ENCODE measurements around the gene KLHL4. TPM values are rescaled to one million over a fixed set of nuclear protein-coding genes. Genes with fewer than 3 reads are reported as not detected.

Gene KLHL4
- total RNA-seq, 1 experiment from 2014 or later = not detected

DNA sequence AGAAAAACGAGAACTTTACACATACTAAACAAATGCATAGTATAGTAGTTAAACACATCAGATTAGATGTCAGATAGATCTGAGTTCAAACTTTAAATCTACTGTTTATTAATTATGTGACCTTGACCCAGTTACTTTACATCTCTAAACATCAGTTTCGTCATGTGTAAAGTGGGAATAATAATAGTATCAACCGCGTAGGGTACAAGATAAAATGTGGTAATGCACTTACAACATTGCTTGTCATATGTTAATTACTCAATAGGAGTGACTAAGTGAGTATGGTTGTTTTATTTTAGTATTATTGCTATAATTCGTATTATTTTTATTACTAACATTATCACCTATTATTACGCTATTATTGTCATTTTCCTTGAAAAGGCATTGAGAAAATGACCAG, 144.2 kb downstream of the KLHL4 start:
- Mint-ChIP-seq H3K27ac (ENCODE audit: unreplicated experiment) (no peak overlapping the region), H3K9me3 (ENCODE audit: unreplicated experiment) (no peaks in the 10 kb centered on the region), H3K27me3 (ENCODE audit: insufficient read depth, unreplicated experiment) (no peaks in the 10 kb centered on the region), H3K4me1 (ENCODE audit: low read depth, unreplicated experiment) (no peaks in the 10 kb centered on the region), H3K4me3 (ENCODE audit: unreplicated experiment) (no peak overlapping the region), H3K36me3 (ENCODE audit: insufficient read depth, unreplicated experiment) (no peaks in the 10 kb centered on the region)
- no peaks in the 10 kb centered on the region for H3K4me1 ChIP-seq
- H3K4me3 ChIP-seq (ENCODE audit: low read depth, low read length) = no peak overlapping the region
- DNase-seq = no peak
- ChIA-PET POLR2A (no interaction called here), CTCF (no interaction called here)
- TF ChIP-seq CTCF (IDR thresholded peaks at IDR 0.05; ENCODE audit: insufficient read depth in 1 of 2, low read depth in 1 of 2, low read length in 1 of 2, severe bottlenecking in 1 of 2, unreplicated experiment in 1 of 2) = no peak
- H3K27me3 ChIP-seq (replicated peaks; ENCODE audit: control insufficient read depth, insufficient read depth, low read length) = no peaks in the 10 kb centered on the region
- H3K36me3 ChIP-seq (ENCODE audit: control insufficient read depth, insufficient read depth, low read length) = no peaks in the 10 kb centered on the region
- no TSS peak for BruUV-seq (replicated peaks)
- intact Hi-C loops (cut with micrococcal nuclease; ENCODE audit: unreplicated experiment) = no loop called here
- no peaks in the 10 kb centered on the region for H3K9me3 ChIP-seq

GRCh38 chrX:87663421-87663820, 145.8 kb downstream of the KLHL4 start:
- H3K4me1 Mint-ChIP-seq (ENCODE audit: low read depth, unreplicated experiment) = no peaks in the 10 kb centered on the region
- H3K4me3 Mint-ChIP-seq (ENCODE audit: unreplicated experiment) = no peak overlapping the region
- no peak for DNase-seq
- H3K9me3 Mint-ChIP-seq (ENCODE audit: unreplicated experiment) = no peaks in the 10 kb centered on the region
- intact Hi-C loops (cut with micrococcal nuclease; ENCODE audit: unreplicated experiment) = no loop called here
- Histone ChIP-seq H3K27me3 (replicated peaks; ENCODE audit: control insufficient read depth, insufficient read depth, low read length) (no peaks in the 10 kb centered on the region), H3K36me3 (ENCODE audit: control insufficient read depth, insufficient read depth, low read length) (no peaks in the 10 kb centered on the region), H3K4me1 (no peaks in the 10 kb centered on the region), H3K9me3 (no peaks in the 10 kb centered on the region), H3K4me3 (ENCODE audit: low read depth, low read length) (no peak overlapping the region)
- BruUV-seq (replicated peaks) = no TSS peak
- H3K27ac Mint-ChIP-seq (ENCODE audit: unreplicated experiment) = no peak overlapping the region
- no peak for TF ChIP-seq CTCF (IDR thresholded peaks at IDR 0.05; ENCODE audit: insufficient read depth in 1 of 2, low read depth in 1 of 2, low read length in 1 of 2, severe bottlenecking in 1 of 2, unreplicated experiment in 1 of 2)
- no peaks in the 10 kb centered on the region for H3K27me3 Mint-ChIP-seq (ENCODE audit: insufficient read depth, unreplicated experiment)
- POLR2A ChIA-PET = no interaction called here
- CTCF ChIA-PET = no interaction called here
- no peaks in the 10 kb centered on the region for H3K36me3 Mint-ChIP-seq (ENCODE audit: insufficient read depth, unreplicated experiment)

DNA sequence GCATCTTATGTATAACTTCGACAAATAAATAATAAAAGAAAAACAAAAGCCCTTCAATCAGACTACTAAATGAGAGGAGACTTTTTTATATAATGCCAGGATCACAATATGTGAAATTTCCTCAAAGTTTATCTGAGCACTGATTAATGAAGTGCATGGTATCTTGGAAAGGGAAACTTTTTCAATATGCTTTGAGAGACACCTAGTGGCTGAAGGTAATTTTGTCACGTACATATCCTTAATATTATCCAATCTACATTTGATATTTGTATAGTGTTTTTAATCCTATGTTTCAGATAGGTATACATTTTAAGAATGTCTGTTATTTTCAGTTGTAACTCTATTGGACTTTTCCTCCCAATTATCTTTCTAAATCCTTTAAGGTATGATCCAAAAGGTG, 146.8 kb downstream of the KLHL4 start:
- H3K36me3 ChIP-seq (ENCODE audit: control insufficient read depth, insufficient read depth, low read length) = no peaks in the 10 kb centered on the region
- H3K4me3 ChIP-seq (ENCODE audit: low read depth, low read length) = no peak overlapping the region
- no peaks in the 10 kb centered on the region for H3K9me3 ChIP-seq
- H3K27me3 Mint-ChIP-seq (ENCODE audit: insufficient read depth, unreplicated experiment) = no peaks in the 10 kb centered on the region
- no peaks in the 10 kb centered on the region for H3K27me3 ChIP-seq (replicated peaks; ENCODE audit: control insufficient read depth, insufficient read depth, low read length)
- H3K27ac Mint-ChIP-seq (ENCODE audit: unreplicated experiment) = no peak overlapping the region
- ChIA-PET POLR2A (no interaction called here), CTCF (no interaction called here)
- H3K36me3 Mint-ChIP-seq (ENCODE audit: insufficient read depth, unreplicated experiment) = no peaks in the 10 kb centered on the region
- no peaks in the 10 kb centered on the region for H3K4me1 Mint-ChIP-seq (ENCODE audit: low read depth, unreplicated experiment)
- no peaks in the 10 kb centered on the region for H3K9me3 Mint-ChIP-seq (ENCODE audit: unreplicated experiment)
- intact Hi-C loops (cut with micrococcal nuclease; ENCODE audit: unreplicated experiment) = loop anchor here (1.0 to 2.0 kb wide), 3 partner anchors 81 to 328 kb away; no protein-coding TSS in a partner anchor
- BruUV-seq (replicated peaks) = no TSS peak
- no peak for TF ChIP-seq CTCF (IDR thresholded peaks at IDR 0.05; ENCODE audit: insufficient read depth in 1 of 2, low read depth in 1 of 2, low read length in 1 of 2, severe bottlenecking in 1 of 2, unreplicated experiment in 1 of 2)
- no peaks in the 10 kb centered on the region for H3K4me1 ChIP-seq
- no peak for DNase-seq
- H3K4me3 Mint-ChIP-seq (ENCODE audit: unreplicated experiment) = no peak overlapping the region
